Right lobe of liver (tissue), 4 donors: ENCODE data around the gene HOXB4.

ENCODE experiments used
- POLR2A ChIP-seq: fragments of 450-650 bp; IDR thresholded peaks from one replicate; pipeline ENCODE4 v1.6.1; 2017; ENCODE audit warnings: antibody characterized with exemption, mild to moderate bottlenecking
- TF ChIP-seq, protein P1 (sequence below), 4 donors: fragments of 200-600 bp in 3 of 4; fragments of 450-650 bp in 1 of 4; IDR thresholded peaks; one replicate each; pipeline versions ENCODE4 v1.5.1 to v1.8.0; 2016 to 2022; ENCODE audit warnings: antibody characterized with exemption in 4 of 4, mild to moderate bottlenecking in 2 of 4
- donor health status: DM: no; HTN: no; CAD: no.
- donor health status: DM: no; HTN: no; CAD: no.
- donor health status: DM: no; HTN: yes; CAD: no.

DNA sequence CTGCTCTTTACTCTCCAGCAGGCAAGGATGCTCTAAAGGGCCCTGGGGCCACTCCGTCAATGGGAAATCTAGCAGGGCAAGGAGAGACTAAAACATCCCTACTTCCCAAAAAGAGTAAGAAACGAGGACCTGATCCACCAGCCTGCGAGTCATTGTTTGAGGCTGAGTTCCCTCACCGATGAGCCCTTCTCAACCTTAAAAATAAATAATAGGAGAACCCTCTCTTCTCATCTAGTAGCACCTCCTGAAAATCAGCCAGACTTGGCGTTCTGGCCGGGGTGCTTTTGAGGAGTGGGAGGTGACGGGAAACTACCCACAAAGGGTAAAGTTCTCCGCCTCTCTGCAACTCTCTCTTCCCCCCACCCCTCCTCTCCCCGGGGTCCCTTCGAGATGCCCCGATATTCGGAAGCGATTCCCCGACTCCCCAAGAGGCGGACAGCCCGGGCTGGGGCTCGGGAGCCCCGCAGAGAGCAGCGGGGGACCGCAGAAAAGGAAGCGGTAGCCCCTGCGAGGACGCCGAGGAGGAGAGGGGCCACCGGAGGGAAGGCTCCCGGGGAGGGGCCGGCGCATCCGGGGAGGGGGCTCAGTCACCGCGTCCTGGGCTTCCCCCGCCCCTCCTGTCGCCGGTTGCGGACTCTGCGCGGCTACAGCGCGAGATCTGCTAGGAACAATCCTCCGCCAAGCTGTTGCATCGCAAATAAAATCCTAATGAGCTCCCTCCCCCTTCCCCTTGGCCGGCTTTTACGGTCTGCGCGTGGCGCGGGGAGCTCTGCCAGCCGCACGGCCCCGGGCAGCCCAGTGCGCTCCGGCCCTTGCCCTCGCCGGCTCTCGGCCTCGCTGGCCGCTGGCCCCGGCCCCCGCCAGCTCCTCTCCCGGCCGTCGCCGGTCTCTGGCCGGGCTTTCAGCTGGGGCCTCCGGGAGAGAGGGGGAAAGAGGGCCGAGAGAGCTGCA is 46.7 kb upstream of the HOXB4 start:
- TF ChIP-seq, protein P1, sequence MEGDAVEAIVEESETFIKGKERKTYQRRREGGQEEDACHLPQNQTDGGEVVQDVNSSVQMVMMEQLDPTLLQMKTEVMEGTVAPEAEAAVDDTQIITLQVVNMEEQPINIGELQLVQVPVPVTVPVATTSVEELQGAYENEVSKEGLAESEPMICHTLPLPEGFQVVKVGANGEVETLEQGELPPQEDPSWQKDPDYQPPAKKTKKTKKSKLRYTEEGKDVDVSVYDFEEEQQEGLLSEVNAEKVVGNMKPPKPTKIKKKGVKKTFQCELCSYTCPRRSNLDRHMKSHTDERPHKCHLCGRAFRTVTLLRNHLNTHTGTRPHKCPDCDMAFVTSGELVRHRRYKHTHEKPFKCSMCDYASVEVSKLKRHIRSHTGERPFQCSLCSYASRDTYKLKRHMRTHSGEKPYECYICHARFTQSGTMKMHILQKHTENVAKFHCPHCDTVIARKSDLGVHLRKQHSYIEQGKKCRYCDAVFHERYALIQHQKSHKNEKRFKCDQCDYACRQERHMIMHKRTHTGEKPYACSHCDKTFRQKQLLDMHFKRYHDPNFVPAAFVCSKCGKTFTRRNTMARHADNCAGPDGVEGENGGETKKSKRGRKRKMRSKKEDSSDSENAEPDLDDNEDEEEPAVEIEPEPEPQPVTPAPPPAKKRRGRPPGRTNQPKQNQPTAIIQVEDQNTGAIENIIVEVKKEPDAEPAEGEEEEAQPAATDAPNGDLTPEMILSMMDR (IDR thresholded peaks at IDR 0.05) = no peak
- TF ChIP-seq POLR2A = no peak
